ENCODE results near the gene TEC.

GRCh38 chr4:48169636-48170035 lies 100.0 kb downstream of the TEC start:
- TF ChIP-seq EZH2 (IDR thresholded peaks at IDR 0.05; ENCODE audit: insufficient read depth, poor library complexity, severe bottlenecking) (no peak), EZH2phosphoT487 (IDR thresholded peaks at IDR 0.05; ENCODE audit: insufficient read depth, low read depth) (no peak)
